ENCODE measurements around the gene OFD1.

OFD1 gene

GRCh38 chrX:13689741-13690211, 44.8 kb upstream of the OFD1 start:
- peak overlapping the region; percentile 88 for H3K4me3 ChIP-seq (ENCODE audit: low read depth, low read length)
- TF ChIP-seq CTCF (IDR thresholded peaks at IDR 0.05; ENCODE audit: low read depth, low read length): no peak

GRCh38 chrX:13690836-13691235, 43.7 kb upstream of the OFD1 start:
- TF ChIP-seq CTCF (IDR thresholded peaks at IDR 0.05; ENCODE audit: low read depth, low read length): no peak
- peak overlapping the region; percentile 88 for H3K4me3 ChIP-seq (ENCODE audit: low read depth, low read length)

GRCh38 chrX:13691841-13692371, 42.6 kb upstream of the OFD1 start:
- H3K4me3 ChIP-seq (ENCODE audit: low read depth, low read length): no peak overlapping the region
- no peak for TF ChIP-seq CTCF (IDR thresholded peaks at IDR 0.05; ENCODE audit: low read depth, low read length)

GRCh38 chrX:13692771-13693231, 41.7 kb upstream of the OFD1 start:
- TF ChIP-seq CTCF (IDR thresholded peaks at IDR 0.05; ENCODE audit: low read depth, low read length): no peak
- no peak overlapping the region for H3K4me3 ChIP-seq (ENCODE audit: low read depth, low read length)

GRCh38 chrX:13693341-13693961, 41.1 kb upstream of the OFD1 start:
- no peak for TF ChIP-seq CTCF (IDR thresholded peaks at IDR 0.05; ENCODE audit: low read depth, low read length)
- H3K4me3 ChIP-seq (ENCODE audit: low read depth, low read length): no peak overlapping the region

- TF ChIP-seq CTCF (IDR thresholded peaks at IDR 0.05; ENCODE audit: low read depth, low read length): no peak
- no peak overlapping the region for H3K4me3 ChIP-seq (ENCODE audit: low read depth, low read length)
Measured at GRCh38 chrX:13694359-13694758, 40.2 kb upstream of the OFD1 start.

GRCh38 chrX:13694983-13695382, 39.6 kb upstream of the OFD1 start:
- no peak overlapping the region for H3K4me3 ChIP-seq (ENCODE audit: low read depth, low read length)
- no peak for TF ChIP-seq CTCF (IDR thresholded peaks at IDR 0.05; ENCODE audit: low read depth, low read length)

Measured in WI38 (cell line).